ENCODE results near the gene VAT1L. TPM values are rescaled to one million over a fixed set of nuclear protein-coding genes. Genes with fewer than 3 reads are reported as not detected.

Gene VAT1L
- total RNA-seq, 1 donor from 2014 or later: 6.4 TPM

DNA sequence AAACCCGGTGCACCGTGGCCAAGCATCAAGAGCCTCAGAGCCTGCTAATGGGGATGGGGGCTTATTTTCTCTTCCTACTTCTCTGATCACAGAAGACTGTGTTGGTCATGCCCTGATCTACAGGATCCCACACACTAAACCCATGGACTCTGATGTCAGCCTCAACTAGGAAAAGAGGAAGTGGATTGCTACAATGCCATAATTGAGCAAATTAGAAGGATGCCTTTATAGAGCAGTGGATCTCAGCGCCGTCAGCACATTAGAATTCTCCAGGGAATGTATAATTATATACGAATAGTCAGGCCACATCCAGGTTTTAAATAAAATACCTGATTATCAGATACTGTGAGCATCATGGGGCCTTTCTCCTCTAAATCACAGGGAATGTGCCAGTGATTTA lies 64.8 kb downstream of the VAT1L start:
- intact Hi-C loops (cut with DNase I): no loop called here
- H3K36me3 ChIP-seq: no peaks in the 10 kb centered on the region
- no peaks in the 10 kb centered on the region for H3K4me1 ChIP-seq
- H3K9me3 ChIP-seq: no peaks in the 10 kb centered on the region
- DNase-seq (ENCODE audit: extremely low spot score in 2 of 2): no peak
- no peak overlapping the region for H3K4me3 ChIP-seq
- H3K27ac ChIP-seq: no peak overlapping the region
- H3K27me3 ChIP-seq: no peaks in the 10 kb centered on the region
- TF ChIP-seq, protein P1, sequence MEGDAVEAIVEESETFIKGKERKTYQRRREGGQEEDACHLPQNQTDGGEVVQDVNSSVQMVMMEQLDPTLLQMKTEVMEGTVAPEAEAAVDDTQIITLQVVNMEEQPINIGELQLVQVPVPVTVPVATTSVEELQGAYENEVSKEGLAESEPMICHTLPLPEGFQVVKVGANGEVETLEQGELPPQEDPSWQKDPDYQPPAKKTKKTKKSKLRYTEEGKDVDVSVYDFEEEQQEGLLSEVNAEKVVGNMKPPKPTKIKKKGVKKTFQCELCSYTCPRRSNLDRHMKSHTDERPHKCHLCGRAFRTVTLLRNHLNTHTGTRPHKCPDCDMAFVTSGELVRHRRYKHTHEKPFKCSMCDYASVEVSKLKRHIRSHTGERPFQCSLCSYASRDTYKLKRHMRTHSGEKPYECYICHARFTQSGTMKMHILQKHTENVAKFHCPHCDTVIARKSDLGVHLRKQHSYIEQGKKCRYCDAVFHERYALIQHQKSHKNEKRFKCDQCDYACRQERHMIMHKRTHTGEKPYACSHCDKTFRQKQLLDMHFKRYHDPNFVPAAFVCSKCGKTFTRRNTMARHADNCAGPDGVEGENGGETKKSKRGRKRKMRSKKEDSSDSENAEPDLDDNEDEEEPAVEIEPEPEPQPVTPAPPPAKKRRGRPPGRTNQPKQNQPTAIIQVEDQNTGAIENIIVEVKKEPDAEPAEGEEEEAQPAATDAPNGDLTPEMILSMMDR (IDR thresholded peaks at IDR 0.05): no peak
- TF ChIP-seq POLR2AphosphoS5 (IDR thresholded peaks at IDR 0.05; ENCODE audit: insufficient read depth in 1 of 2, low read depth in 1 of 2) (no peak), POLR2A (IDR thresholded peaks at IDR 0.05) (no peak)

DNA sequence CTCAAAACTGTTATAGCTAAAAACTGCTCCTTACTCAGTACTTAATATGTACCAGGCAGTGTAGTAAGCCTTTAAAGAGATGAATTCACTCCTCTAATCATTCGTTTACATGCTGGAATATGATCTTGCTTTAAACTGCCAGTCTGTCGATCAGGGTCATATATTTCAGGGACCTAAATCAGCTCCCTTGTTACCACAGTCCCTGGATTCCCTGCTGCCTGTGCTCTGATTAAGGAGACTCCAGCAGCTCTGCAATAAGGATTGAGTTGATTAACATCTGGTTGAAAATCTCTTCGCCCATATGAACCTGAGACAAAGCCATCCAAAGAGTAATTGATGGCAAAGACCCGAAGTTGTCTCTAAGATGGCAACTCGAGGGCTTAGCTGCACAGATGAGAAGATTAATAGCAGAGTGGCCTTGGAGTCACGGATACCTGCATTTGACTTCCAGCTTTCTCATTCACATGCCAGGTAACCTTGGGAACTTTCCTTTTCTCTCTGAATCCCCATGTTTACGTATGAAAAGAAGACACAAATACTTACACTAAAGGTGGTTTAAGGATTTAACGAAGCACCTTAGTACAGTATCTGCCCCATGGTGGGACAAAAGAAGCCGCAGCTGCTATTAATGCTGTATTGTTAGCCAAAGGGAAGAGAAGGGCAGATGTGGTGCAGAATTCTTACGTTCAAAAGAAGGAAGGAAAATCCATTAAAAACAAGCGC lies 68.2 kb downstream of the VAT1L start:
- Histone ChIP-seq H3K4me3 (no peak overlapping the region), H3K27ac (no peak overlapping the region), H3K27me3 (no peaks in the 10 kb centered on the region), H3K36me3 (no peaks in the 10 kb centered on the region), H3K4me1 (no peaks in the 10 kb centered on the region), H3K9me3 (no peaks in the 10 kb centered on the region)
- TF ChIP-seq, protein P1 (IDR thresholded peaks at IDR 0.05): no peak
- no peak for TF ChIP-seq POLR2AphosphoS5 (IDR thresholded peaks at IDR 0.05; ENCODE audit: insufficient read depth in 1 of 2, low read depth in 1 of 2)
- no peak for TF ChIP-seq POLR2A (IDR thresholded peaks at IDR 0.05)
- intact Hi-C loops (cut with DNase I): no loop called here
- no peak for DNase-seq (ENCODE audit: extremely low spot score in 2 of 2)

- H3K9me3 ChIP-seq: no peaks in the 10 kb centered on the region
- intact Hi-C loops (cut with DNase I): no loop called here
- no peak overlapping the region for H3K27ac ChIP-seq
- H3K4me1 ChIP-seq: no peaks in the 10 kb centered on the region
- TF ChIP-seq, protein P1 (IDR thresholded peaks at IDR 0.05): no peak
- TF ChIP-seq POLR2A (IDR thresholded peaks at IDR 0.05): no peak
- TF ChIP-seq POLR2AphosphoS5 (IDR thresholded peaks at IDR 0.05; ENCODE audit: insufficient read depth in 1 of 2, low read depth in 1 of 2): no peak
- no peak overlapping the region for H3K4me3 ChIP-seq
- no peaks in the 10 kb centered on the region for H3K36me3 ChIP-seq
- no peaks in the 10 kb centered on the region for H3K27me3 ChIP-seq
- no peak for DNase-seq (ENCODE audit: extremely low spot score in 2 of 2)
Measured at GRCh38 chr16:77858060-77858459, 69.7 kb downstream of the VAT1L start.

- intact Hi-C loops (cut with DNase I): no loop called here
- H3K4me1 ChIP-seq: no peaks in the 10 kb centered on the region
- no peak for DNase-seq (ENCODE audit: extremely low spot score in 2 of 2)
- no peak overlapping the region for H3K4me3 ChIP-seq
- no peak overlapping the region for H3K27ac ChIP-seq
- no peaks in the 10 kb centered on the region for H3K36me3 ChIP-seq
- H3K27me3 ChIP-seq: no peaks in the 10 kb centered on the region
- TF ChIP-seq POLR2AphosphoS5 (IDR thresholded peaks at IDR 0.05; ENCODE audit: insufficient read depth in 1 of 2, low read depth in 1 of 2) (no peak), POLR2A (IDR thresholded peaks at IDR 0.05) (no peak)
- TF ChIP-seq, protein P1 (IDR thresholded peaks at IDR 0.05): no peak
- no peaks in the 10 kb centered on the region for H3K9me3 ChIP-seq
Measured at GRCh38 chr16:77859493-77860232, 71.3 kb downstream of the VAT1L start.

DNA sequence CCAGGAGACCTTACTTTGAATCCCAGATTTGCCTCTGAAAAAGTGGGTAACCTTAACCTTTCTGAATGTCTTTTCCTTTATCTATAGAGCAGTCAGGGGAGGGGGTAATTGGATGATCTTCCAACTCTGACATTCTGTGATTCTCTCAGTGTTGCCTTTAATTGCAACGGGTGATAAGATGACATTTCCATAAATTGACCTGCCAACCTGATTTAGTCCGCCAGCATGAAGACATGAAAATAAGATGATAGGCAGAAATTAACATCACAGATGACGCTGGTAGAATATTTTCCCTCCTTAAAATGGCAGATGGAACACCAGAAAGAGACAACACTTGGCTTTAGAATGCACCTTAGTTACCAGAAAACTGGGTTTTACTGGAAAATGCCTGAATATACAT lies 72.6 kb downstream of the VAT1L start:
- intact Hi-C loops (cut with DNase I): no loop called here
- H3K36me3 ChIP-seq: no peaks in the 10 kb centered on the region
- no peak for DNase-seq (ENCODE audit: extremely low spot score in 2 of 2)
- no peaks in the 10 kb centered on the region for H3K27me3 ChIP-seq
- no peak overlapping the region for H3K27ac ChIP-seq
- TF ChIP-seq, protein P1 (IDR thresholded peaks at IDR 0.05): no peak
- TF ChIP-seq POLR2A (IDR thresholded peaks at IDR 0.05) (no peak), POLR2AphosphoS5 (IDR thresholded peaks at IDR 0.05; ENCODE audit: insufficient read depth in 1 of 2, low read depth in 1 of 2) (no peak)
- H3K4me1 ChIP-seq: no peaks in the 10 kb centered on the region
- no peak overlapping the region for H3K4me3 ChIP-seq
- H3K9me3 ChIP-seq: no peaks in the 10 kb centered on the region

Measured in vagina (tissue), 2 donors.